ENCODE results near the gene SYAP1.

SYAP1 gene

DNA sequence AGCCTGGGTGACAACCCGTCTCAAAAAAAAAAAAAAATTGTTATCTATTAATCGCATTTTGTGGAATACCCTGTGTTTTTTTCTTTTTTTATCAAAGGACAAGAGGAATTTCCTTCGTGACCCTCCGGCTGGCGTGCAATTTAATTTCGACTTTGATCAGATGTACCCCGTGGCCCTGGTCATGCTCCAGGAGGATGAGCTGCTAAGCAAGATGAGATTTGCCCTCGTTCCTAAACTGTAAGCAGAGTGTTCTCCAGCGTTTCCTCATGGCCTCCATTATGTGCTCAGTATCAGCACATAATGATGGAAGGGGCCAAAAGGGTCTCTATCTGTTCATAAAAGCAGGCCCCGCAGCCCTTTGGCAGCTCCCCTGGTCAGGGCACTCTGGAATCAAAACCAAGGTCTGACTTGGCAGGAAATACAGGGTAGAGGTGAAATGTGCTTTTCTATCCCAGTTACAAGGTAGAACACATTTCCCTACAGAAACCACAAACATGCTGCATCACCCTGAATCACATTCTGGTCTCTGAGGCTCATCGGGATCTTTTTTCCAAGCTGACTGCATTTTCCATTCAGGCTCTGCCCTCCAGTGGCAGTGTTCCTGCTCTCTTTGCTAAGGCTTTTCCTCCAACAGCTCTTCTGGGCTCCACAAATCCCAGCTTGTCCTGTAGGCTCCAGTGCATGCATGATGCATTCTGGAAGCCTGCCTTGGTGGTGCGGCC lies 24.4 kb downstream of the SYAP1 start:
- H3K36me3 ChIP-seq (ENCODE audit: control insufficient read depth, insufficient read depth, low read length) = peaks cover 3% of the 10 kb centered on the region
- no peak overlapping the region for H3K27ac ChIP-seq (ENCODE audit: low read depth, low read length)
- no peaks in the 10 kb centered on the region for H3K79me2 ChIP-seq (ENCODE audit: control insufficient read depth, insufficient read depth, low read length)
- no peaks in the 10 kb centered on the region for H3K27me3 ChIP-seq (ENCODE audit: insufficient read depth, low read length, poor library complexity)
- no peak overlapping the region for H3K9ac ChIP-seq (ENCODE audit: low read length)
- no CpG with 5 or more reads among the region's 12 CpGs for WGBS (ENCODE audit: extremely low coverage, insufficient coverage, low lambda C conversion rate)
- no peak overlapping the region for H3K4me3 ChIP-seq (ENCODE audit: low read length)
- no peak overlapping the region for H3K4me2 ChIP-seq (ENCODE audit: low read length)
- no peak overlapping the region for H2BK120ac ChIP-seq (ENCODE audit: low read depth, low read length)
- no peak for DNase-seq
- H4K5ac ChIP-seq (ENCODE audit: low read length) = no peak overlapping the region
- H3K23ac ChIP-seq (ENCODE audit: low read length) = no peak overlapping the region
- no peak overlapping the region for H4K8ac ChIP-seq (ENCODE audit: low read depth, low read length)
- H3K4ac ChIP-seq (ENCODE audit: low read depth, low read length) = no peak overlapping the region
- no peaks in the 10 kb centered on the region for H3K79me1 ChIP-seq (ENCODE audit: low read length)
- H3K56ac ChIP-seq (ENCODE audit: low read length) = no peak overlapping the region
- H2BK15ac ChIP-seq (replicated peaks; ENCODE audit: low read depth) = no peak overlapping the region
- H2AK5ac ChIP-seq (ENCODE audit: low read length) = no peak overlapping the region
- H3K18ac ChIP-seq (ENCODE audit: low read length) = no peak overlapping the region
- H3K4me1 ChIP-seq (ENCODE audit: control insufficient read depth, low read depth, low read length) = no peaks in the 10 kb centered on the region
- H2BK5ac ChIP-seq (ENCODE audit: low read length) = no peak overlapping the region

DNA sequence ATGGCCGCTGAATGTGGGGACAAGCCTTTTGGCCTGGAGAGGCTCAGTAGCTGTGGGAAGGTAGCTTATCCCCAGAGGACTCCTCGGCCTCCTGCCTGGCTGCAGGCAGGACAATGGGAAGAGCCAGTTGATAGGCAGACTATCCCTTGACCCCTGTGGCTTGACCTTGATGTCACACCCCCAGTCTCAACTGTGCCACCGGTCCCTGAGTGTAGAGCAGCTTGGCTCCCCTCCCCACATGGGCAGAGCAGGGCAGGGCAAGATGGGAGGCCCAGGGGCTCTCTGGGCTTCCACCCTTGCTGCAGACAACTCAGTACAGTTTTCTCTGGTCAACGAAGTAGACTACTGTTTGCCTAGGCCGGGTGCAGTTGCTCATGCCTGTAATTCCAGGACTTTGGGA lies 25.7 kb downstream of the SYAP1 start:
- WGBS (ENCODE audit: extremely low coverage, insufficient coverage, low lambda C conversion rate) = no CpG with 5 or more reads among the region's 5 CpGs
- Histone ChIP-seq H3K79me1 (ENCODE audit: low read length) (no peaks in the 10 kb centered on the region), H3K4me2 (ENCODE audit: low read length) (no peak overlapping the region), H2BK15ac (replicated peaks; ENCODE audit: low read depth) (no peak overlapping the region), H2BK120ac (ENCODE audit: low read depth, low read length) (no peak overlapping the region), H3K4ac (ENCODE audit: low read depth, low read length) (no peak overlapping the region), H3K9ac (ENCODE audit: low read length) (no peak overlapping the region), H3K56ac (ENCODE audit: low read length) (no peak overlapping the region), H3K4me1 (ENCODE audit: control insufficient read depth, low read depth, low read length) (no peaks in the 10 kb centered on the region), H3K36me3 (ENCODE audit: control insufficient read depth, insufficient read depth, low read length) (peaks cover 3% of the 10 kb centered on the region), H2AK5ac (ENCODE audit: low read length) (no peak overlapping the region), H3K4me3 (ENCODE audit: low read length) (no peak overlapping the region), H4K8ac (ENCODE audit: low read depth, low read length) (no peak overlapping the region), H3K27me3 (ENCODE audit: insufficient read depth, low read length, poor library complexity) (no peaks in the 10 kb centered on the region), H2BK5ac (ENCODE audit: low read length) (no peak overlapping the region), H3K27ac (ENCODE audit: low read depth, low read length) (no peak overlapping the region), H4K5ac (ENCODE audit: low read length) (no peak overlapping the region), H3K18ac (ENCODE audit: low read length) (no peak overlapping the region), H3K79me2 (ENCODE audit: control insufficient read depth, insufficient read depth, low read length) (no peaks in the 10 kb centered on the region), H3K23ac (ENCODE audit: low read length) (no peak overlapping the region)
- DNase-seq = no peak

DNA sequence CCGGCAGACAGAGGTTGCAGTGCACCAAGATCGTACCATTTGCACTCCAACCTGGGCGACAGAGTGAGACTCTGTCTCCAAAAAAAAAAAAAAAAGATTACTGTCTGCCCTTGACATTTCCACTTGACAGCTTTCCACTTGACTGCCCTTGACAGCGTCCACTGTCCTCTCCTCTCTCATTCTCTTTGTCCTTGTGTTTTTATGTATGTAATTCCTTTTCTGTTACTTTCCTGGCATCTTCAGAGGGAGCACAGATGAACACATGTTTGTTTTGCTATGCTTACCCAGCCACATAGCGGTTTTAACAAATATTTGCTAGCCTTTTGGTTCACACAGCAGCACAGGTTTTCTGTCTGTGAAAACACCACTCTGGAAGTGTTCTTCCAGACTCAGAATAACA lies 26.2 kb downstream of the SYAP1 start:
- Histone ChIP-seq H4K5ac (ENCODE audit: low read length) (no peak overlapping the region), H3K4me2 (ENCODE audit: low read length) (no peak overlapping the region), H3K56ac (ENCODE audit: low read length) (no peak overlapping the region), H3K27ac (ENCODE audit: low read depth, low read length) (no peak overlapping the region), H3K79me2 (ENCODE audit: control insufficient read depth, insufficient read depth, low read length) (no peaks in the 10 kb centered on the region), H3K4me3 (ENCODE audit: low read length) (no peak overlapping the region), H3K9ac (ENCODE audit: low read length) (no peak overlapping the region), H3K36me3 (ENCODE audit: control insufficient read depth, insufficient read depth, low read length) (peaks cover 3% of the 10 kb centered on the region), H3K23ac (ENCODE audit: low read length) (no peak overlapping the region), H3K18ac (ENCODE audit: low read length) (no peak overlapping the region), H3K27me3 (ENCODE audit: insufficient read depth, low read length, poor library complexity) (no peaks in the 10 kb centered on the region), H2BK120ac (ENCODE audit: low read depth, low read length) (no peak overlapping the region), H3K79me1 (ENCODE audit: low read length) (no peaks in the 10 kb centered on the region), H2BK15ac (replicated peaks; ENCODE audit: low read depth) (no peak overlapping the region), H3K4ac (ENCODE audit: low read depth, low read length) (no peak overlapping the region), H3K4me1 (ENCODE audit: control insufficient read depth, low read depth, low read length) (no peaks in the 10 kb centered on the region), H2BK5ac (ENCODE audit: low read length) (no peak overlapping the region), H4K8ac (ENCODE audit: low read depth, low read length) (no peak overlapping the region), H2AK5ac (ENCODE audit: low read length) (no peak overlapping the region)
- no peak for DNase-seq
- no CpG with 5 or more reads among the region's 5 CpGs for WGBS (ENCODE audit: extremely low coverage, insufficient coverage, low lambda C conversion rate)

DNA sequence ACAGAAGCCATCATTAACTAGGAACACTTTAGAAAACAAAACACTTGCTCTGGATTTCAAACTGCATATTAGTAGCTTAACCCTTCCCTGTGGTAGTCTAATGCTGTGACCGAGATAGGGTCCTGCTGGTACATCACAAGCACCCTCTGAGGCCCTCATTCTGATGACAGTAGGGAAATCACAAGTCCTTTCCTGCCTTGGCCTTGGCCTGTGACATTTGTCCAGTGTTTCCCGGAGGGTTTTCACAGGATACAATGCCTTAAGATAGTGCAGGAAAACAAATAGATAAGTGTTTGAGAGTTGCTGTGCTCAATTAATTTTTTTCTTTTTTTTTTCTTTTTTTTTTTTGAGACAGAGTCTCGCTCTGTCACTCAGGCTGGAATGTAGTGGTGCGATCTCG lies 29.0 kb downstream of the SYAP1 start:
- no CpG with 5 or more reads among the region's 5 CpGs for WGBS (ENCODE audit: extremely low coverage, insufficient coverage, low lambda C conversion rate)
- Histone ChIP-seq H2BK5ac (ENCODE audit: low read length) (no peak overlapping the region), H3K9ac (ENCODE audit: low read length) (no peak overlapping the region), H3K79me1 (ENCODE audit: low read length) (no peaks in the 10 kb centered on the region), H2BK15ac (replicated peaks; ENCODE audit: low read depth) (no peak overlapping the region), H3K56ac (ENCODE audit: low read length) (no peak overlapping the region), H2BK120ac (ENCODE audit: low read depth, low read length) (no peak overlapping the region), H3K23ac (ENCODE audit: low read length) (no peak overlapping the region), H3K4ac (ENCODE audit: low read depth, low read length) (no peak overlapping the region), H3K4me3 (ENCODE audit: low read length) (no peak overlapping the region), H3K18ac (ENCODE audit: low read length) (no peak overlapping the region), H3K79me2 (ENCODE audit: control insufficient read depth, insufficient read depth, low read length) (no peaks in the 10 kb centered on the region), H2AK5ac (ENCODE audit: low read length) (no peak overlapping the region), H3K27ac (ENCODE audit: low read depth, low read length) (no peak overlapping the region), H3K27me3 (ENCODE audit: insufficient read depth, low read length, poor library complexity) (no peaks in the 10 kb centered on the region), H3K4me2 (ENCODE audit: low read length) (no peak overlapping the region), H4K5ac (ENCODE audit: low read length) (no peak overlapping the region), H3K4me1 (ENCODE audit: control insufficient read depth, low read depth, low read length) (no peaks in the 10 kb centered on the region), H3K36me3 (ENCODE audit: control insufficient read depth, insufficient read depth, low read length) (peaks cover 3% of the 10 kb centered on the region), H4K8ac (ENCODE audit: low read depth, low read length) (no peak overlapping the region)
- no peak for DNase-seq

DNA sequence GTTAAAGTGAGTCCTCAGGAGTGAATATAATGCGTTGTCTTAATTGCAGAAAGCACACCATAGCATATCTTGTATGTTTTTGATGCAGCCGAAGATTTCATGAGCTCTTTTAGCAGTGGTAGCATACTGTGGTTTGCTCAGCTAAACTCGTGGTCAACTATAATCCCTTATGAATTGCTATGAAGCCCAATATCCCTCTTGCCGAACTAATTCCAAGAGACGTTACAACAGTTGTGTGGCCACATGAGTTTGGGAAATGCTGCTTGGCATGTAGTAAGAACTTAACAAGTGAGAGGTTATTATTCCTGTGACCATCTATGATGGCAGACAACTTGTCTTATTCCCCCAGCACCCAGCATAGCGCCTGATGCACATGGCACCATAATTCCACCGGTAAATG lies 30.7 kb downstream of the SYAP1 start:
- no peaks in the 10 kb centered on the region for H3K27me3 ChIP-seq (ENCODE audit: insufficient read depth, low read length, poor library complexity)
- no peak overlapping the region for H3K27ac ChIP-seq (ENCODE audit: low read depth, low read length)
- no peak overlapping the region for H4K5ac ChIP-seq (ENCODE audit: low read length)
- H2BK5ac ChIP-seq (ENCODE audit: low read length) = no peak overlapping the region
- no peak overlapping the region for H3K4ac ChIP-seq (ENCODE audit: low read depth, low read length)
- H3K23ac ChIP-seq (ENCODE audit: low read length) = no peak overlapping the region
- H2AK5ac ChIP-seq (ENCODE audit: low read length) = no peak overlapping the region
- no peak overlapping the region for H3K4me3 ChIP-seq (ENCODE audit: low read length)
- no peak overlapping the region for H2BK120ac ChIP-seq (ENCODE audit: low read depth, low read length)
- H3K4me2 ChIP-seq (ENCODE audit: low read length) = no peak overlapping the region
- no CpG with 5 or more reads among the region's 7 CpGs for WGBS (ENCODE audit: extremely low coverage, insufficient coverage, low lambda C conversion rate)
- no peak overlapping the region for H3K56ac ChIP-seq (ENCODE audit: low read length)
- no peaks in the 10 kb centered on the region for H3K79me2 ChIP-seq (ENCODE audit: control insufficient read depth, insufficient read depth, low read length)
- H4K8ac ChIP-seq (ENCODE audit: low read depth, low read length) = no peak overlapping the region
- no peak overlapping the region for H3K18ac ChIP-seq (ENCODE audit: low read length)
- H2BK15ac ChIP-seq (replicated peaks; ENCODE audit: low read depth) = no peak overlapping the region
- no peaks in the 10 kb centered on the region for H3K36me3 ChIP-seq (ENCODE audit: control insufficient read depth, insufficient read depth, low read length)
- no peak for DNase-seq
- no peaks in the 10 kb centered on the region for H3K79me1 ChIP-seq (ENCODE audit: low read length)
- H3K4me1 ChIP-seq (ENCODE audit: control insufficient read depth, low read depth, low read length) = no peaks in the 10 kb centered on the region
- no peak overlapping the region for H3K9ac ChIP-seq (ENCODE audit: low read length)

DNA sequence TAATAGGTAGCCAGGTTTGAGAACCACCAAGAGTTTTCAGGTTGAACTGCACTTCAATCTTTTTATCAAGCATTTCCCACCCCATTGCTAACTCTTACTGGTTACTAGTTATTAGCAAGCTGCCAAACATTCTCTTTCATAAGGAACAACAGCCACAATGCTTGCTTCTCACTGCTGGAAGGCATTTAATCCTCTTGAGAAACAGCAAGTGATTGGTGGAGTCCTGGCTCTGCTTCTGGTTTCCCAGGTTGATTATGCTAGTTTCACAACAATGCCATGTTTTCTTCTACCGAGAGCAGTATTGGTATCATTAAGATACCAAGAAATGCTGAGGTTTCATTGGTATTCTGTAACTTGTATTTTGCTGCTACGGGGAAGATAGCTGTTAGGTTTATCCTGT lies 34.6 kb downstream of the SYAP1 start:
- H3K79me1 ChIP-seq (ENCODE audit: low read length) = no peaks in the 10 kb centered on the region
- H3K36me3 ChIP-seq (ENCODE audit: control insufficient read depth, insufficient read depth, low read length) = no peaks in the 10 kb centered on the region
- no peak overlapping the region for H2AK5ac ChIP-seq (ENCODE audit: low read length)
- no peak overlapping the region for H3K4me2 ChIP-seq (ENCODE audit: low read length)
- H3K79me2 ChIP-seq (ENCODE audit: control insufficient read depth, insufficient read depth, low read length) = no peaks in the 10 kb centered on the region
- H3K4ac ChIP-seq (ENCODE audit: low read depth, low read length) = no peak overlapping the region
- H3K4me1 ChIP-seq (ENCODE audit: control insufficient read depth, low read depth, low read length) = no peaks in the 10 kb centered on the region
- no peak overlapping the region for H3K27ac ChIP-seq (ENCODE audit: low read depth, low read length)
- H2BK15ac ChIP-seq (replicated peaks; ENCODE audit: low read depth) = no peak overlapping the region
- no peaks in the 10 kb centered on the region for H3K27me3 ChIP-seq (ENCODE audit: insufficient read depth, low read length, poor library complexity)
- H3K56ac ChIP-seq (ENCODE audit: low read length) = no peak overlapping the region
- H3K18ac ChIP-seq (ENCODE audit: low read length) = no peak overlapping the region
- WGBS (ENCODE audit: extremely low coverage, insufficient coverage, low lambda C conversion rate) = no CpG with 5 or more reads among the region's 2 CpGs
- no peak overlapping the region for H3K4me3 ChIP-seq (ENCODE audit: low read length)
- no peak overlapping the region for H3K23ac ChIP-seq (ENCODE audit: low read length)
- no peak for DNase-seq
- no peak overlapping the region for H4K5ac ChIP-seq (ENCODE audit: low read length)
- no peak overlapping the region for H4K8ac ChIP-seq (ENCODE audit: low read depth, low read length)
- H3K9ac ChIP-seq (ENCODE audit: low read length) = no peak overlapping the region
- H2BK120ac ChIP-seq (ENCODE audit: low read depth, low read length) = no peak overlapping the region
- H2BK5ac ChIP-seq (ENCODE audit: low read length) = no peak overlapping the region
